Activated naive CD8-positive, alpha-beta T cell treated with anti-CD3 and anti-CD28 coated beads for 36 hours (primary cell): Measurements from ENCODE around the gene RBMS1. TPM values are rescaled to one million over a fixed set of nuclear protein-coding genes. Genes with fewer than 3 reads are reported as not detected.

Experiments
- DNase-seq: peaks from one replicate; pipeline ENCODE4 v3.0.0; 2021
- H3K27ac Mint-ChIP-seq: one replicate; pipeline ENCODE4 v1.8.0; 2022; ENCODE audit warnings: mild to moderate bottlenecking, moderate library complexity, mixed read lengths
- H3K27me3 Mint-ChIP-seq: one replicate; pipeline ENCODE4 v1.8.0; 2022; ENCODE audit warnings: mild to moderate bottlenecking, mixed read lengths
- H3K36me3 Mint-ChIP-seq: one replicate; pipeline ENCODE4 v1.8.0; 2021; ENCODE audit warnings: mild to moderate bottlenecking, mixed read lengths
- H3K4me1 Mint-ChIP-seq: one replicate; pipeline ENCODE4 v1.8.0; 2021; ENCODE audit warnings: mixed read lengths
- H3K4me3 Mint-ChIP-seq: one replicate; pipeline ENCODE4 v1.8.0; 2022; ENCODE audit warnings: mild to moderate bottlenecking, moderate library complexity, mixed read lengths
- H3K9me3 Mint-ChIP-seq: one replicate; pipeline ENCODE4 v1.8.0; 2022; ENCODE audit warnings: mixed read lengths
- total RNA-seq, 2 experiments: library from RNA; stranded (reverse); gene quantifications; one replicate each; pipeline ENCODE4 v1.2.3, GENCODE V29; 2021

RBMS1 gene
- total RNA-seq, 2 experiments from 2014 or later, result 39.3 to 39.9 TPM

DNA sequence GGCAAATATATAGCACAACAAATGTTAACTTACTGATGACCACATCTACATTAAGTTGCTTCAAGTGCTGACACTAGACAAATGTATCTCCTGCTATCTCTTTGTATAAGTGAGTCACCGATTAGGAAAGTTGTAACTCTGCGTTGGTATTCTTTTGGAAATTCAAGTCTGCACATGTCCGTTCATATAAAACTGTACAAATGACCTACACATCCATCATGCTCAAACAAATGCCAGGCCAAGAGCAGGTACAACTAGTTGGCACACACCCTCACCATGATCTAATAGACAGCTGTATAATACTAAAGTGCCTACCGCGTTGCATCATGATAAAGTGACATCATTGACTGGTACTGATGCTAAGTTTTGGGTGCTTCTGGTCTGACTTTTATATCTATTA, 141.1 kb downstream of the RBMS1 start:
- H3K36me3 Mint-ChIP-seq, result peaks cover 26% of the 10 kb centered on the region
- no peak for DNase-seq
- H3K4me3 Mint-ChIP-seq, result no peak overlapping the region
- H3K9me3 Mint-ChIP-seq, result peaks cover 6% of the 10 kb centered on the region
- H3K4me1 Mint-ChIP-seq, result peaks cover 62% of the 10 kb centered on the region
- H3K27me3 Mint-ChIP-seq, result no peaks in the 10 kb centered on the region
- no peak overlapping the region for H3K27ac Mint-ChIP-seq

DNA sequence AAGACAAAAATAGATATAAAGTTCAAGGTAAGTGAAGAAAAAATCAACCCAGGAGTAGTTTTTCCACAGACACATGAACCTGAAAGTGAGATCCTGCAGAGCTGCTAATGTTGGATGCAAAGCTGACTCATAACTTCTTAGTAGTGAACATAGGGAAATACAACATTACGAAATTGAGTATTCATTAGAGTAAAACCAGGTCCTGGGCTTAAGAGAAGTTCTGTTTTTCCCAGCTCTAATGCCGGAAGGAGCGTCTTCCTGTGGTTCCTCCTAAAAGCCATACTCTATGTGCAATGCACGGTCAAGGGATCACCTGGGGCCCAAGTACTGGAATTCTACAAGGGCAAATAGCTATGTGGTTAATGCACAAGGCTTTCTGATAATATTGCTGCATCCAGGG, 141.7 kb downstream of the RBMS1 start:
- H3K36me3 Mint-ChIP-seq, result peaks cover 22% of the 10 kb centered on the region
- no peak overlapping the region for H3K4me3 Mint-ChIP-seq
- no peaks in the 10 kb centered on the region for H3K27me3 Mint-ChIP-seq
- peaks cover 66% of the 10 kb centered on the region for H3K4me1 Mint-ChIP-seq
- no peak overlapping the region for H3K27ac Mint-ChIP-seq
- peaks cover 5% of the 10 kb centered on the region for H3K9me3 Mint-ChIP-seq
- no peak for DNase-seq

DNA sequence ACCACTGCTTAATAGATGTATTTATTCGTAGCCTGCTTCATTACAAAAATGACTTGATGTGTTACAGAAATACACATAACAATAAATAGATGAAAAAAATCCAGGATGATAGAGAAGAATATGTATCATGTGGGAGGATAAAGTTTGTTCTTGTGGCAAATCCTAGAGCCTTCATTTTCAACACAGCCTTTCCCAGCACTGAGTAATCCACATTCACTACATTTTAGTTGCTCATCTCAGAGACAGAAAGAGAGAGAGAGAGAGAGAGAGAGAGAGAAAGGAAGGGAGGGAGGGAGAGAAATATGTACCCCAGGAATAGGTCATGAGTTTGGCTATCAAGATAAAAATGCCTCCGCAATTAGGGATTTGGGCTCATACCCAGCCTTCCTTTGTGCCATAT, 144.3 kb downstream of the RBMS1 start:
- Mint-ChIP-seq H3K4me3 (no peak overlapping the region), H3K4me1 (peaks cover 75% of the 10 kb centered on the region)

DNA sequence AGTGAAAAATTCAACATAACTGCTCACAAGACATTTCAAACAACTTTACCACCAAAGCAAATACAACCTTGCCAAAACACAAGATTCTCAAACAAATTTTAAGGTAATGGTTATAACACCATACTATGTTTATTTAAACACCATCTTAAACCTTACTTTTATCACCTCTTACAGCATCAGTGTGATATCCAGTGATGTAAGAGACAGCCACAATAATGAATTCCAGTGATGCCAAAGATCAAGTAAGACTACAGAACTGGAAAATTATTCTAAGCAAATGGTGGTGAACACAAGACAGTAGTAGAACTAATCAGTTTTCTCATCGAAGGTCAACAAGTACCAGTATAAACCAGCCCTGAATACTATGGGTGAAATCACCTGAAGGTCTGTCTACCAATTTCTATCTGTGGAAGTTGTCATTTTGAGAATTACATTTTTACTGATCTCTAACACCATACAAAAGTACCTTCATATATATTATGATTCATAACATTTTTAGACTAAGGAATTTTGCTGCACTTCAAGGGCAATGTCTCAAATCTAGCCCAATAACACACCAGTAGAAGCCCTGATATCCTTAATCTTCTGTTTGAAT, 146.2 kb downstream of the RBMS1 start:
- no peak for DNase-seq
- Mint-ChIP-seq H3K27ac (no peak overlapping the region), H3K4me3 (no peak overlapping the region), H3K36me3 (peaks cover 6% of the 10 kb centered on the region), H3K27me3 (no peaks in the 10 kb centered on the region), H3K9me3 (no peaks in the 10 kb centered on the region), H3K4me1 (peaks cover 69% of the 10 kb centered on the region)

More for the DNA sequence above, 144.3 kb downstream of the RBMS1 start:
- H3K27ac Mint-ChIP-seq, result no peak overlapping the region
- H3K27me3 Mint-ChIP-seq, result no peaks in the 10 kb centered on the region
- H3K9me3 Mint-ChIP-seq, result no peaks in the 10 kb centered on the region
- no peak for DNase-seq
- H3K36me3 Mint-ChIP-seq, result peaks cover 6% of the 10 kb centered on the region

DNA sequence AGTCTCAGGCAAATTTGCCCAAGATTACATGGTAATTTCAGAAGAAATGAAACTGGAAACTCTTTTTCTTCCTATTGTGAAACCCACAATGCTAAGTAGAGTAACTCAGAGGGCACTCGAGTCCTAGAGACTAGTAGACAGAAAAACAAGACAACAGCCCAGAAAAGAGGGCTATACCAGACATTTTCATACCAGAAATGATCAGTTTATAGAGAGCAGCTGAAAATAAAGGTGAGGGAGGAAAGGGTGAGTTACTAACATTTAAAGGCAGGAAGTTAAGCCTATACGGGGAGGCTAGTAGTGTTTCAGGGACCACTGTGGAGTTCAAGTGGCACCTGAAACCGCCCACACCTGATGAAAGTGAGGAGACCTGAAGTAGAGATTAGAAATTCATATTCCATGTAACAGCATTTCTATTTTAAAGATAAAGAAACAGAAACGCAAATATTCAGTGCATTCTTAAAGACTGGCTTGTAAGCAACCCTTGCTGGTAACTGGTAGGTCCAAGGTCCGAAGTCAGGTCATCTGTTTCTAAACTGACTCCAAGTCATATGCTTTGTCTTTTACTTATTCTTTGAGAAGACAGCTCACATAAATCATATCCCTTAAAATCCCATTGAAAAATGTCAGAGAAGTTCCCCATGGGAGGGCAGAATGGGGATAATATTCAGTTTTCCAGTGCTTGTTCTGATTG, 148.4 kb downstream of the RBMS1 start:
- Mint-ChIP-seq H3K4me1 (peaks cover 69% of the 10 kb centered on the region), H3K27ac (peak overlapping the region; percentile 87), H3K9me3 (no peaks in the 10 kb centered on the region), H3K27me3 (no peaks in the 10 kb centered on the region), H3K36me3 (peaks cover 6% of the 10 kb centered on the region), H3K4me3 (peak overlapping the region; percentile 60)
- DNase-seq, result no peak

DNA sequence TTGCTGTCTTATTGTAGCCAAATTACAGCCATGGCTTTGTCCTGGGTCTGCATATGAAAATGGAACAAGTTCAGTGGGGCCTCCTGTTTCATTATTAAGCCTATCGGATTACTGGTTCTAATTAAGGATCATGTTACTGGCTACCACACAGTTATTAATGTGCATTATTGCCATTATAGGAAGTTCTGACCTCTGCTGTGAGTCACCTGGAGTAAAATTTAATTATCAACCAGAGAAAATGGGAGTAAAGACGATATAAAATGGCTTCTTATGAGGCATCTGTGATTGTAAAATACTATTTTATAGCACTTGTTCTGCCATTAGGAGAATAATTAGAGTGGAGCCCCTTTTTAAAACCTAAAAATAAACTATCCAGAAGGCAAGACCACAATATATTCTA, 150.2 kb downstream of the RBMS1 start:
- Mint-ChIP-seq H3K36me3 (peaks cover 4% of the 10 kb centered on the region), H3K27me3 (no peaks in the 10 kb centered on the region), H3K4me3 (no peak overlapping the region), H3K4me1 (peaks cover 74% of the 10 kb centered on the region), H3K9me3 (no peaks in the 10 kb centered on the region), H3K27ac (no peak overlapping the region)
- DNase-seq, result no peak

- Mint-ChIP-seq H3K4me1 (peaks cover 58% of the 10 kb centered on the region), H3K9me3 (no peaks in the 10 kb centered on the region), H3K36me3 (peaks cover 3% of the 10 kb centered on the region), H3K27me3 (no peaks in the 10 kb centered on the region), H3K4me3 (no peak overlapping the region), H3K27ac (no peak overlapping the region)
- no peak for DNase-seq
These were observed 153.9 kb downstream of the RBMS1 start for GRCh38 chr2:160339726-160340125.

DNA sequence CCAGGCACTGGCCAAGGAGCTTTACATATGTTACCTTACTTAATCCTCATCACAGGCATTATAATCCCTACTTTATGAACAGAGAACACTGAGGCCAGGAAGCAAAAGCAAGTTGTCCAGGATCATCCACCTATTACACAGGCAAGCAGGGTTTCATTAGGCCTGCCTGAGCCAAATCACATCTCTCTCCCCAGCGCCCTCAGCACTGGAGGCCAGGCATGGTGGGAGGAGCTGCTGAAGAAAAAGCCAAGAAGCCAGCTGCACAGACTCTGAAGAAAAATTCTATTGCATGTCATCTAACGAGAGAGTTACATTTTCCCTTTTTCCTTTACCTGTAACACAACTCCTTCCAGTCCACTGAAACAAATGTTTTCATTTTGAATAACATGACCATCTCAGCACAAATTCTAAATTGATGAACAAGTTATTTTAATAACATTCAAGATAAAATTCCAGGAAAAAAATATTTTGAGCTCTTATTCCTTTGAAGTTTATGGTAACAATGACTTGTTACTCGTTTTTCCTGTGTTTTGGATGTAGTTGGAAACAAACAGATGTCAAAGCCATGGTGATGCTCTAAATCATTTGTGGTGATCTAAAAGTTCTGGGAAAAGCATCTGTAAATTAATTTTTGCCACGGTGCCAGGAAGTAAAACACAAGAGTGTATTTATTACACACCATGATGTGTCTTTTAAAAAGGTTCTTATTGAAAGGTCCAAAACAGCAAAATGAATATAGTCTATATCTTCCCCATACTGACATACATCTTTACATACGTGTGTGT, 154.5 kb downstream of the RBMS1 start:
- H3K4me3 Mint-ChIP-seq, result no peak overlapping the region
- no peak overlapping the region for H3K27ac Mint-ChIP-seq
- peaks cover 3% of the 10 kb centered on the region for H3K36me3 Mint-ChIP-seq
- no peaks in the 10 kb centered on the region for H3K9me3 Mint-ChIP-seq
- no peaks in the 10 kb centered on the region for H3K27me3 Mint-ChIP-seq
- no peak for DNase-seq
- peaks cover 60% of the 10 kb centered on the region for H3K4me1 Mint-ChIP-seq

DNA sequence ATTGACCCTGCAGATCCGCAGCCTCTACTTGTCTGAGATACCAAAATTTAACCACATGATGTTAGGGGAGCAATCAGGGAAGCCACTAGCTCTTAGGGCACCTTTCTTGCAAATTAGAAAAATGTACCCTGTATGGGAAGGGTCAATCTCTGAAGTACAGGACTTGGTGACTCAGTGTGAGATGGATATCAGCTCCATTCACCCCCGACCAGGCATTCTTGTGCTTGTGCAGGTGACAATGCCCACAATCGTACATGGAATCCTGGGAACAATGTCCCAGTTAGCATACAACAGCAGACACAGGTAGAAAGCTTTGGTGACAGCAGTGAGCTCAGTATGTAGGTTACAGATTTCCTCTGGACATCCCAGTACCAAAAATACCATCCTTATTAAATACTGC, 155.9 kb downstream of the RBMS1 start:
- Mint-ChIP-seq H3K9me3 (no peaks in the 10 kb centered on the region), H3K4me3 (no peak overlapping the region), H3K4me1 (peaks cover 66% of the 10 kb centered on the region), H3K27ac (no peak overlapping the region), H3K36me3 (peaks cover 3% of the 10 kb centered on the region), H3K27me3 (no peaks in the 10 kb centered on the region)
- no peak for DNase-seq

DNA sequence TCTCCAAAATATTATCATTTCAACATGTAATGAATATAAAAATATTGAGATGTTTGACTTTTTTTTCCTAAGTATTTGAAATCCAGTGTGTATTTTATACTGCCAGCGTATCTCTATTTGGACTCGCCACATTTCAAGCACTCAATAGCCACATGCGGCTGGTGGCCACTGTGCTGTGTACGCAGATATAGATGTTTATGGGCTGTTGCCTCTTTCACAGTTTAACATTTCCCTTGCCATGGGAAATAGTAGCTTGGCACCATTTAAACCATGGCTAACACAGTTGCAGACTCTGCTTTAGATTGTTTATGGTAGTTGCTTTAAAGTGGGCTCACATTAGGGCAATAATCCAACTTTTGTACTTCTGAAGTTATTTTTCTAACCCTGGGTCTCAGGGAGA, 157.0 kb downstream of the RBMS1 start:
- Mint-ChIP-seq H3K36me3 (peaks cover 3% of the 10 kb centered on the region), H3K4me1 (peaks cover 70% of the 10 kb centered on the region), H3K4me3 (no peak overlapping the region), H3K27ac (no peak overlapping the region), H3K27me3 (no peaks in the 10 kb centered on the region), H3K9me3 (no peaks in the 10 kb centered on the region)
- no peak for DNase-seq

GRCh38 chr2:160336105-160336504, 157.5 kb downstream of the RBMS1 start:
- no peak for DNase-seq
- H3K27me3 Mint-ChIP-seq, result no peaks in the 10 kb centered on the region
- H3K4me3 Mint-ChIP-seq, result no peak overlapping the region
- peaks cover 71% of the 10 kb centered on the region for H3K4me1 Mint-ChIP-seq
- H3K27ac Mint-ChIP-seq, result no peak overlapping the region
- H3K36me3 Mint-ChIP-seq, result peaks cover 3% of the 10 kb centered on the region
- no peaks in the 10 kb centered on the region for H3K9me3 Mint-ChIP-seq

GRCh38 chr2:160335441-160335840, 158.2 kb downstream of the RBMS1 start:
- Mint-ChIP-seq H3K27ac (no peak overlapping the region), H3K9me3 (no peaks in the 10 kb centered on the region), H3K4me3 (no peak overlapping the region), H3K4me1 (peaks cover 75% of the 10 kb centered on the region), H3K27me3 (no peaks in the 10 kb centered on the region), H3K36me3 (peaks cover 4% of the 10 kb centered on the region)
- DNase-seq, result no peak

- no peak for DNase-seq
- Mint-ChIP-seq H3K9me3 (no peaks in the 10 kb centered on the region), H3K27me3 (no peaks in the 10 kb centered on the region), H3K36me3 (peaks cover 13% of the 10 kb centered on the region), H3K4me3 (no peak overlapping the region), H3K4me1 (peaks cover 78% of the 10 kb centered on the region), H3K27ac (peak overlapping the region; percentile 55)
These were observed 159.4 kb downstream of the RBMS1 start for GRCh38 chr2:160334028-160334741.

GRCh38 chr2:160333324-160334027, 160.1 kb downstream of the RBMS1 start:
- DNase-seq, result no peak
- Mint-ChIP-seq H3K36me3 (peaks cover 13% of the 10 kb centered on the region), H3K9me3 (no peaks in the 10 kb centered on the region), H3K4me3 (no peak overlapping the region), H3K27ac (peak overlapping the region; percentile 40), H3K27me3 (no peaks in the 10 kb centered on the region), H3K4me1 (peaks cover 78% of the 10 kb centered on the region)
